ENCODE data around the gene FAM98A.

Gene FAM98A

DNA sequence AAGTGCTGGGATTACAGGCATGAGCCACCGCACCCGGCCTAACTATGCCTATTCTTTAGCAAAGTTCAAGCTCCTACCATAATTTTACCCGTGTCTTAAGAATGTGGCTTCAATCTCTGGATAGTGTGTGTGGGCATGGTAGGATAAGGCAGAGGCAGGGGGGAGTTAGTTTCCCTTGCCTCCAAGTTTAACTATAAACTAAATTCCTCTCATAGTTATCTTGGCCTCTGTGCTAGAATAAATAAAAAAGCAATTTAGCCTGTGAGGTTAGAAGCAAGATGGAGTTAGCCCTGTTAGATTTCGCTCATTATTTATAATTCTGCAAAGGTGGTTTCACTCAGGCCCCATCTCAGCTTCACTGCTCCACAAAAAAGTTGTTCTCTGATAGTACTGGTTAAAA is 7.0 kb upstream of the FAM98A start:
- H3K36me3 ChIP-seq: no peaks in the 10 kb centered on the region
- no peaks in the 10 kb centered on the region for H3K27me3 ChIP-seq (ENCODE audit: insufficient read depth, low read depth, severe bottlenecking)
- no peak for DNase-seq
- H3K27ac ChIP-seq: no peak overlapping the region
- H3K4me3 ChIP-seq (ENCODE audit: low read depth, low read length): no peak overlapping the region
- TF ChIP-seq, protein P1, sequence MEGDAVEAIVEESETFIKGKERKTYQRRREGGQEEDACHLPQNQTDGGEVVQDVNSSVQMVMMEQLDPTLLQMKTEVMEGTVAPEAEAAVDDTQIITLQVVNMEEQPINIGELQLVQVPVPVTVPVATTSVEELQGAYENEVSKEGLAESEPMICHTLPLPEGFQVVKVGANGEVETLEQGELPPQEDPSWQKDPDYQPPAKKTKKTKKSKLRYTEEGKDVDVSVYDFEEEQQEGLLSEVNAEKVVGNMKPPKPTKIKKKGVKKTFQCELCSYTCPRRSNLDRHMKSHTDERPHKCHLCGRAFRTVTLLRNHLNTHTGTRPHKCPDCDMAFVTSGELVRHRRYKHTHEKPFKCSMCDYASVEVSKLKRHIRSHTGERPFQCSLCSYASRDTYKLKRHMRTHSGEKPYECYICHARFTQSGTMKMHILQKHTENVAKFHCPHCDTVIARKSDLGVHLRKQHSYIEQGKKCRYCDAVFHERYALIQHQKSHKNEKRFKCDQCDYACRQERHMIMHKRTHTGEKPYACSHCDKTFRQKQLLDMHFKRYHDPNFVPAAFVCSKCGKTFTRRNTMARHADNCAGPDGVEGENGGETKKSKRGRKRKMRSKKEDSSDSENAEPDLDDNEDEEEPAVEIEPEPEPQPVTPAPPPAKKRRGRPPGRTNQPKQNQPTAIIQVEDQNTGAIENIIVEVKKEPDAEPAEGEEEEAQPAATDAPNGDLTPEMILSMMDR (IDR thresholded peaks at IDR 0.05; ENCODE audit: low read depth, low read length): no peak
- no peaks in the 10 kb centered on the region for H3K9me3 ChIP-seq (ENCODE audit: severe bottlenecking)

DNA sequence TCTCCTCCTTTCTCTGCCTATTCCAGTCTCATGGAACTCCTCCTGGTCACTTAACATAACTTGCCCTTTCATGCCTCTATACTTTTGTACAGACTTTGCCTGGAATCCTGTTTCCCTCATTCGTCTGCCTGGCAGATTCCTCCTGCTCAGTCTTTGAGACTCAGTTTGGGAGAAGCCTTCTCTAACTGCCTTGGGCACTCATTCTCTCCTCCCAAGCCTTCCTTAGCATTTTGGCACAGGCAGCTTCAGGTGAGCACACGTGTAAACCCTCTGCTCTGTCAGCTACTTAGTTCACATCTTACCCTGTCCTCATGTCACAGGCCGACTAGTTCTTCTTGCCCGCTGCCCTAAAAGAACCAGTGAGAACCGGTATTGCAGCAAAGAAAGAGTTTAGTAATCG is 6.0 kb upstream of the FAM98A start:
- Histone ChIP-seq H3K27me3 (ENCODE audit: insufficient read depth, low read depth, severe bottlenecking) (no peaks in the 10 kb centered on the region), H3K27ac (no peak overlapping the region), H3K36me3 (no peaks in the 10 kb centered on the region)

DNA sequence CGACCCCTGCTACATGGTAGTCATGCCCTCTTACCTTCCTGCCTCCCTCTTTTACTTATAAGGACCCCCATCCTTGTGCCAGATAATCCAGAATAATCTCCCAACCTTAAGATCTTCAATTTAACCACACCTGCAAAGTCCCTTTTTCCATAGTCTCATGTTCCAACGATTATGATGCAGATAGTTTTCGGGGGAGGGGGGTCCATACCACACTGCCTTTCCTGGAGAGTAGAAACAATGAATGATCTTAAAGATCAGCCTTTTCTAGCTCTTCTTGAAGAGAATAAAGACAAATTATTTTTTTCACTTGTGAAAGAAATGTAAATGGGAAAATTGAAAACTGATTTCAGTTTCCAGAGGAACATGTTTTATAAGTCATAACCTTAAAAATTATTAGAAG is 4.3 kb upstream of the FAM98A start:
- Histone ChIP-seq H3K27ac (no peak overlapping the region), H3K36me3 (no peaks in the 10 kb centered on the region), H3K9me3 (ENCODE audit: severe bottlenecking) (no peaks in the 10 kb centered on the region), H3K27me3 (ENCODE audit: insufficient read depth, low read depth, severe bottlenecking) (no peaks in the 10 kb centered on the region), H3K4me3 (ENCODE audit: low read depth, low read length) (no peak overlapping the region)
- DNase-seq: no peak
- TF ChIP-seq, protein P1 (IDR thresholded peaks at IDR 0.05; ENCODE audit: low read depth, low read length): no peak

More for the DNA sequence above, 6.0 kb upstream of the FAM98A start:
- DNase-seq: no peak
- TF ChIP-seq, protein P1 (IDR thresholded peaks at IDR 0.05; ENCODE audit: low read depth, low read length): no peak
- no peak overlapping the region for H3K4me3 ChIP-seq (ENCODE audit: low read depth, low read length)
- H3K9me3 ChIP-seq (ENCODE audit: severe bottlenecking): no peaks in the 10 kb centered on the region

- no peak for DNase-seq
- Histone ChIP-seq H3K27me3 (ENCODE audit: insufficient read depth, low read depth, severe bottlenecking) (no peaks in the 10 kb centered on the region), H3K4me3 (ENCODE audit: low read depth, low read length) (no peak overlapping the region), H3K9me3 (ENCODE audit: severe bottlenecking) (no peaks in the 10 kb centered on the region), H3K27ac (no peak overlapping the region), H3K36me3 (no peaks in the 10 kb centered on the region)
- TF ChIP-seq, protein P1 (IDR thresholded peaks at IDR 0.05; ENCODE audit: low read depth, low read length): no peak
These were observed 3.2 kb upstream of the FAM98A start for GRCh38 chr2:33602201-33602830.

DNA sequence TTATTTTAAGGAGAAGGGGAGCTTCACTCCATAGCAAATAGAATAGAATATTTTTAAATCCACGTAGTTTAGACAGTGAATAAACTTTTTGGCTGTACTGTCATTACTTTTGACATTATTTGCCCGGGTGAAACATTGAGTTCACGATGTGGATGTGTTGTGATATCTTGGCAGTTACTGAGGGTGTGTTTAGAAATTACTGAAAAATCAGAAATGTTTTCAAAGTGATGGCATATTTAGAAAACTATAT is 769 bp upstream of the FAM98A start:
- Histone ChIP-seq H3K9me3 (ENCODE audit: severe bottlenecking) (no peaks in the 10 kb centered on the region), H3K36me3 (peaks cover 1% of the 10 kb centered on the region), H3K27ac (no peak overlapping the region), H3K4me3 (ENCODE audit: low read depth, low read length) (peak overlapping the region; percentile 77), H3K27me3 (ENCODE audit: insufficient read depth, low read depth, severe bottlenecking) (no peaks in the 10 kb centered on the region)
- TF ChIP-seq, protein P1 (IDR thresholded peaks at IDR 0.05; ENCODE audit: low read depth, low read length): no peak
- DNase-seq: no peak

- H3K36me3 ChIP-seq: peaks cover 10% of the 10 kb centered on the region
- H3K4me3 ChIP-seq (ENCODE audit: low read depth, low read length): peak overlapping the region; percentile 77
- H3K9me3 ChIP-seq (ENCODE audit: severe bottlenecking): no peaks in the 10 kb centered on the region
- peak; percentile 51 for DNase-seq
- peak overlapping the region; percentile 76 for H3K27ac ChIP-seq
- no peaks in the 10 kb centered on the region for H3K27me3 ChIP-seq (ENCODE audit: insufficient read depth, low read depth, severe bottlenecking)
- TF ChIP-seq, protein P1 (IDR thresholded peaks at IDR 0.05; ENCODE audit: low read depth, low read length): no peak
These were observed 431 bp downstream of the FAM98A start for GRCh38 chr2:33598561-33599174.

All from WERI-Rb-1 (cell line).